HG02763 (cell line): Measurements from ENCODE around the gene KCND2.
"Not testable (repeated sequence)": the region's sequence is repeated elsewhere in the genome, so short reads cannot be mapped to it uniquely, and the experiment has no call there.

Experiments used
- ATAC-seq: cut with Tn5 transposase; IDR thresholded peaks from one replicate; pipeline ENCODE4 v1.9.1; 2021; ENCODE audit warnings: mild to moderate bottlenecking, moderate library complexity; ENCODE audit not compliant: unreplicated experiment

KCND2 gene

DNA sequence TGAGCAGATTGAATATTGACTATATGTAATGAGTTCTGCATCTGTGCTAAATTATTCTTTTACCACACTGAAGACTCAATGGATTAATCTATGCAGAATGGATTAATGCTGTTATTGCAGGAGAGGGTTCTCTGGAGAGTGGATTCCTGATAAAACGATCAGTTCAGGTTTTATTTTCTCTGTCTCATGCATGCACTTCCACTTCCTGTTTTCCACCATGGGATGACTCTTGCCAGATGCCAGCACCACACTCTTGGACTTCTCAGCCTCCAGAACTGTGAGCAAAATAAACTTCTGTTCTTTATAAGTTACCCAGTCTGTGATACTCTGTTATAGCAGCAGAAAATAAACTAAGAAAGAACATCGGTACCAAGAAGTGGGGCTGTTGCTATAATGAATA, 207.5 kb downstream of the KCND2 start:
- ATAC-seq: no peak

- no peak for ATAC-seq
These were observed 208.0 kb downstream of the KCND2 start for GRCh38 chr7:120480930-120481329.

DNA sequence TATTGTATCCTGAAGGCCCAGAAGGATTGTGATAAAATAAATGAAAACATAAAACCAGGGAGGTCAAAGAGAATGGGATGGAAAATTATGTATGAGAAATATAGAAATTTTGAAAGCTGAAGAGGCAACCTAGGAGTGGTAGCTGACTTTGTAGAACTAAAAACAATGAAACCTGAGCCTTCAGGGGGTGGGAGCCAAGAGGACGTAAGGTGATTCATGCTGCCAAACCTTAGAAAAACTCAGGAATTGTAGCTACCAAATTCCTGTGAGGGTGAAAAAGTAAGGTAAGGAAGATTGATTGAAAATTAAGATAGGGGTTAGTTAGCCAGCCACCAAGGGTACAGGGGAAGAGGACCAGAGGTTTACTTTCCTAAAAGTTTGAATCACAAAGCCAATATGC, 213.2 kb downstream of the KCND2 start:
- ATAC-seq: no peak

- no peak for ATAC-seq
These were observed 229.2 kb downstream of the KCND2 start for GRCh38 chr7:120502132-120502531.

- ATAC-seq: no peak
These were observed 229.8 kb downstream of the KCND2 start for GRCh38 chr7:120502825-120503224.

DNA sequence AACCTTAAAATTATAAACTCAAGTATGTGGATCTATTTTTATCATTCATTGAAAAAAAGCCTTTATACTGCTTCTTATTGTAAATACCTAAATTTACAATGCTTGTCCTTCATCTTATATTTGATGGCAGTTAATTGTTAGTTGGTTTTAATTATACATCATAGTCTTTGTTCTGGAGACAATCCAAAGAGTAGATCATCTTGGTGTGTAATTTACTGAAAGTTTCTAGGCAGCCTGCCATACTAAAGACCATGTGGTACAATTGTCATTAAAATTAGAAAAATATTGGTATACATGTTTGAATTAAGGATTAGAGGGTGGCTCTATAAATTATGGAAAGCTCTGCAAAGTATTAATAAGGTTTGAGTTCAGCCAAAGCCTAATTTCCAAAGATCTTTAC, 231.4 kb downstream of the KCND2 start:
- no peak for ATAC-seq

DNA sequence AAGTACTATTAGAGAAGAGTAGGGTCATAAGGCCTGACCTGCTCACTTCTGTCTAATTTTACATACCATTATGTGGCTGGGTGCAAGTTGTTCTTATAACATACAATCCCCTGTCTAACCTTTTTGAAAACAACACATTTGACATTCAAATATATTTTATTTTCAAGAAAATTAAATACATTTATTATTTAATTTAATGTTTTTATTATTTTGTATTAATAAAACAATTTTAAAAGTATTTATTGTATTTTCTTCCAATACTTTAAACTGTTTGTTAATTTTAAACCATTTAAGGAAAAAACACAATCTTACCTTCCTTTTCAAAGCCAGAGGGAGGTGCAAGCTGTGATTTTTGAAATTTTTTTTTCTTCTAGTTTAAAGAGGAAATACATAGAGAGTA, 232.8 kb downstream of the KCND2 start:
- ATAC-seq: no peak

- ATAC-seq: no peak
These were observed 239.7 kb downstream of the KCND2 start for GRCh38 chr7:120512701-120513100.

GRCh38 chr7:120519224-120519623, 246.2 kb downstream of the KCND2 start:
- ATAC-seq: no peak

- no peak for ATAC-seq
These were observed 249.1 kb downstream of the KCND2 start for GRCh38 chr7:120521761-120522737.

GRCh38 chr7:120523985-120524384, 251.0 kb downstream of the KCND2 start:
- no peak for ATAC-seq

- ATAC-seq: no peak
These were observed 254.0 kb downstream of the KCND2 start for GRCh38 chr7:120526902-120527509.

DNA sequence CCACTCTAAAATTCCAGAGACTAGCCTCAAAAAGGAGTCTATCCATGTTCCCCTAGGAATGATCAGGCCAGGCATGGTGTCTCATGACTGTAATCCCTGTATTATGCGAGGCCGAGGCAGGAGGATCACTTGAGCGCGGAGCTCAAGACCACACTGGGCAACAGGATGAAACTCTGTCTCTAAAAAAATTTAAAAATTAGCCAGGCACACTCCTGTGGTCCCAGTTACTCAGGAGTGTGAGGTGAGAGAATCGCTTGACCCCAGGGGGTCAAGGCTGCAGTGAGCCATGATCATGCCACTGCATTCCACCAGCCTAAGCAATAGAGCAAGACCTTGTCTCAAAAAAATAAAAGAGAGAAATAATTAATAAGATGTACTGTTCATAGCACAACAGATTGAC, 256.8 kb downstream of the KCND2 start:
- ATAC-seq: no peak

DNA sequence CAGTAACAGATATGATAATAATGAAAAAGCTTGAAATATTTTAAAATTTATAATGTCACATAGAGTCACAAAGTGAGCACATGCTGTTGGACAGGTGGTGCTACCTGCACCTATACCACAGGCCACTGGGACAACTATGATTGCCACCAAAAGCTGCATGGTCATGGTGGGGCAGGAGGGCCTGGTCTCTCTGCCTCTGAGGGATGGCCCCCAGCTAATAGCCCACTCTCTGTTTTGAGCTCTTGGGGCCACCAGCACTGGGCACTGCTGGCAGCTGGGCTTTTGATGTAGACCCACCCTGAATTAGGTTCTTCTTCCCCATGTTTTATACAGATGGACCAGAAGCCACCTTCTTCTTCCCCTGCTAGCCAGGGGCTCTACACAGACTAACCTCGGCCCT, 265.4 kb downstream of the KCND2 start:
- ATAC-seq: no peak

- no peak for ATAC-seq
These were observed 266.3 kb downstream of the KCND2 start for GRCh38 chr7:120539321-120539720.

- no peak for ATAC-seq
These were observed 274.6 kb downstream of the KCND2 start for GRCh38 chr7:120547605-120548004.

- no peak for ATAC-seq
These were observed 277.6 kb downstream of the KCND2 start for GRCh38 chr7:120550494-120551048.

DNA sequence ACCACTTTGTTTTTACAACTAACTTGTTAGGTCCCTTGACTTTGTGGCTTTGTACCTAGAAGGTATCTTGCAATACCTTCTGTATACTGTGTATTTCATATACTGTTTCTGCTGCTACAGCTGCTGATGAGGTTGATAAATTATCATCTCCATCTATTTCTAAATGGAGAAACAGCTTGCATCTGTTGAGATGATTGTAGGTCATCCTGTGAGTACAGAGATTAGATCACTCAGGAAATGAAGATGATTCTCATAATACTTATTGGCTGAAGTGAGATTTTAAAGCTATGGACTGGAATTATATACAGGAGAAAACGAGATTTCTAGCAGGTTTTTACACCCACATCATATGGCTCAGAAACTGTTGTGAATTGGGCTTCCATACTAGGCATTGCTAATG, 280.5 kb downstream of the KCND2 start:
- ATAC-seq: no peak

GRCh38 chr7:120554960-120555571, 282.1 kb downstream of the KCND2 start:
- ATAC-seq: peak; percentile 68

DNA sequence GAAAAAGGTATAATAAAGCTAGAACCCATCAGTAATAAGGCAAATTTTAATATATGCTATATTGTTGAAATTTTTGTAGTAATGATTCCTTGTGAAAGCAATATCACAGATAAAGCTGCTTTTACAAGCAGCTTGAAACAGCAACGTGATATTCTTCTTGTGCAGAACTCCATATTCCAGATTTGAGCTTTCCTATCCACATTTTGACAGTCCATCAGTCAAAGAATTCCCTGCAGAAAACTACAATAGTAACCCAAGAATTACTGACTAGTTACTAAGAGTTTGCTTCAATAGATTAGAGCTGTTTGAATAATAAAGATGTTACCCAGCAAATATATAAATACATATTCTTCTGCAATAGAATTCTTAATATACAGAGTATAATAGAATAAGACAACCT, 291.2 kb downstream of the KCND2 start:
- ATAC-seq: no peak

GRCh38 chr7:120567204-120567603, 294.2 kb downstream of the KCND2 start:
- ATAC-seq: no peak

- not testable (repeated sequence) for ATAC-seq
These were observed 305.7 kb downstream of the KCND2 start for GRCh38 chr7:120578657-120579056.
